Keratinocyte (primary cell): Measurements from ENCODE around the gene BCL7A.

ENCODE experiments used
- EZH2 ChIP-seq: IDR thresholded peaks from one replicate; pipeline ENCODE4 v1.6.1; 2012; ENCODE audit warnings: inconsistent platforms, mild to moderate bottlenecking, low read length, moderate library complexity
- TF ChIP-seq, protein P1 (sequence below), 3 experiments: IDR thresholded peaks in 1 of 3; conservative IDR thresholded peaks in 1 of 3; optimal IDR thresholded peaks in 1 of 3; 2 replicates in 2 of 3; 3 replicates in 1 of 3; pipeline versions ENCODE3 to v1.5.1; 2011; ENCODE audit warnings: low read length in 3 of 3, mild to moderate bottlenecking in 3 of 3, moderate library complexity in 2 of 3, control low read depth in 1 of 3, inconsistent platforms in 1 of 3; ENCODE audit not compliant: insufficient read depth in 2 of 3; ENCODE audit errors: extremely low read depth in 1 of 3

GRCh38 chr12:121996945-121997612 is 24.6 kb upstream of the BCL7A start:
- TF ChIP-seq, protein P1, sequence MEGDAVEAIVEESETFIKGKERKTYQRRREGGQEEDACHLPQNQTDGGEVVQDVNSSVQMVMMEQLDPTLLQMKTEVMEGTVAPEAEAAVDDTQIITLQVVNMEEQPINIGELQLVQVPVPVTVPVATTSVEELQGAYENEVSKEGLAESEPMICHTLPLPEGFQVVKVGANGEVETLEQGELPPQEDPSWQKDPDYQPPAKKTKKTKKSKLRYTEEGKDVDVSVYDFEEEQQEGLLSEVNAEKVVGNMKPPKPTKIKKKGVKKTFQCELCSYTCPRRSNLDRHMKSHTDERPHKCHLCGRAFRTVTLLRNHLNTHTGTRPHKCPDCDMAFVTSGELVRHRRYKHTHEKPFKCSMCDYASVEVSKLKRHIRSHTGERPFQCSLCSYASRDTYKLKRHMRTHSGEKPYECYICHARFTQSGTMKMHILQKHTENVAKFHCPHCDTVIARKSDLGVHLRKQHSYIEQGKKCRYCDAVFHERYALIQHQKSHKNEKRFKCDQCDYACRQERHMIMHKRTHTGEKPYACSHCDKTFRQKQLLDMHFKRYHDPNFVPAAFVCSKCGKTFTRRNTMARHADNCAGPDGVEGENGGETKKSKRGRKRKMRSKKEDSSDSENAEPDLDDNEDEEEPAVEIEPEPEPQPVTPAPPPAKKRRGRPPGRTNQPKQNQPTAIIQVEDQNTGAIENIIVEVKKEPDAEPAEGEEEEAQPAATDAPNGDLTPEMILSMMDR (optimal IDR thresholded peaks at IDR 0.05 in 1 of 3, IDR thresholded peaks at IDR 0.05 in 1 of 3, conservative IDR thresholded peaks at IDR 0.05 in 1 of 3; ENCODE audit: extremely low read depth in 1 of 3, insufficient read depth in 2 of 3, low read length in 3 of 3), result no peak
- TF ChIP-seq EZH2, result no peak
